Adipocyte (in vitro differentiated cells): ENCODE measurements around the gene TCFL5.

Experiments
- DNase-seq: peaks from one replicate; pipeline ENCODE4 v3.0.0-alpha.2; 2015; ENCODE audit warnings: low read depth
- H3K27me3 ChIP-seq: replicated peaks from 2 replicates; pipeline ENCODE4 v1.7.0; 2013; ENCODE audit warnings: mild to moderate bottlenecking, low read length, moderate library complexity; ENCODE audit not compliant: control insufficient read depth, insufficient read depth
- H3K36me3 ChIP-seq: 2 replicates; pipeline ENCODE4 v1.7.0; 2013; ENCODE audit warnings: low read length, mild to moderate bottlenecking, moderate library complexity; ENCODE audit not compliant: control insufficient read depth, insufficient read depth, severe bottlenecking
- H3K4me1 ChIP-seq: 2 replicates; pipeline ENCODE4 v1.7.0; 2013; ENCODE audit warnings: mild to moderate bottlenecking, low read length, moderate library complexity; ENCODE audit not compliant: control insufficient read depth, insufficient read depth
- H3K4me3 ChIP-seq: 2 replicates; pipeline ENCODE4 v1.7.0; 2013; ENCODE audit warnings: mild to moderate bottlenecking, low read length, moderate library complexity
- H3K9ac ChIP-seq: 2 replicates; pipeline ENCODE4 v1.7.0; 2013; ENCODE audit warnings: mild to moderate bottlenecking, low read length, moderate library complexity
- H3K9me3 ChIP-seq: 2 replicates; pipeline ENCODE4 v1.7.0; 2013; ENCODE audit warnings: mild to moderate bottlenecking, low read length, moderate library complexity; ENCODE audit not compliant: control insufficient read depth

The TCFL5 gene

DNA sequence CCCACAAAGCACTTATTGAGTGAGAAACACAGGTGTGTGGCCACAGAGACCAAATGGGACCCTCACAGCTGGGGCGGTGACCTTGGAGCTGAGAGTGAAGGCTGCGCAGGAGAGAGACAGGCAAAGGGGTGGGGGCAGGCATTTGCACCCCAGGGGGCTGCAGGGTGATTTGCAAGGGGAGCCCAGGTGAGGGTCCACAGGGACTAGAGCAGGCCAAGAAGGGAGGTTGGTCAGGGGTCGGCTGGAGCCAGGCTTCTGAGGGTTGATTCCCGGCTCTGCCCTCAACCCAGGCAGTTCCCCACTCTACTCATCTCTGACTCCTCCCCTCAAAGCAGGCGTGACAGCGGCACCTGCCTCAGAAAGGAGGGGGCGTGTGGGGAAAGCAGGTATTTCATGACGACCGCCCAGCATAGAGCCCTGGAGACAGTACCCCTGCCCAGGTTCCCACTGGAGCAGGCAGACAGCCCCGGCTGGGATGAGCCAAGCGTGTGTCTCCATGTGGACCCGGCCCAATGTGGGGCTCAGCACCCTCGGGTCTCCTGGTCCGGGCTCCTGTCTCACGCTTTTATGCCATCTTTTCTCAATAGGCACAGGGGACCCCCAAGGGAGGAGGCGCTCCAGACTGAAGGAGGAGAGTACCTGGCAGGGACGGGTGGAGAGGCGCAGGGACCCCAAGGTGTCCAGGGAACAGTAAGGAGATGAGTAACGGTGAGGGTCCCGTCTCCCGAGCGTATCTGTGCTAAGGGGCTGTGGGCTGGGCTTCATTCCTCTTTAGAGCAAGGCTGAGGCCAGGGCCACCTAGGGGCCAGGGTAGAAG, 68.5 kb downstream of the TCFL5 start:
- H3K27me3 ChIP-seq, result peaks cover 7% of the 10 kb centered on the region
- no peaks in the 10 kb centered on the region for H3K9me3 ChIP-seq
- no peak for DNase-seq
- no peak overlapping the region for H3K4me3 ChIP-seq
- H3K4me1 ChIP-seq, result peaks cover 19% of the 10 kb centered on the region
- H3K36me3 ChIP-seq, result no peaks in the 10 kb centered on the region
- no peak overlapping the region for H3K9ac ChIP-seq

DNA sequence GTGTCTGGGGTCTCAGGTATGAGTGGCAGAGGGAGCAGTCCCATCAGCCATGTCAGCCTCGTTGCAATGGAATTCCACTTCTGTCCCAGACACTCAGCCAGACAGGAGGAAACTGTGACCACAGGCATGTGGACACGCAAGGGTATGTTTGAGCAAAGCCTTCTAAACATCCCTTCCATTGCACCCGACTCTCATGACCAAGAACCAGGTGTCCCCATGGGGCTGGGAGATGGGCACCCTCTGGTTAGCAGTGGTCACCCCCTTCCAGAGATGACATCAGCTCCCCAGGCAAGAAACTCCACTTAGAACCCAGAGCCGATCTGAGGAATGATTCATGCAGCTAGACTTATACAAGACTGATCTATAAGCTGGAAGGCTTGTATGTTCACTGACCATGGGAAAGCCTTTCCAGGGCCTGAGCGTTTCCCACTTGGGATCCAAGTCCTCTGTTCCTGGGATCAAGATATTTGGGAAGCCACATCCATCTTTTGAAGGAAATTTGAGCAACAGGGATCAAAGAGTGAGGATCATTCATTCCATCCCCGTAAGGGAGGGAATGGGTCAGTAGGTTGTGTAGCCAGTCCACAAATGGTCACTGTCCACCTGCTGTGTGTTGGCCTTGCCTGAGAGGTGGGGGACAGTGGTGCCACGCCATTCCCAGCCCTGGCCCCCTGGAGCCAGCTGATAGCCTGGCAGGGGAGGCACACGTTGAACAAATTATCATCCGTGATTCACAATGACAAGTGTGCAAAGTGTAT, 69.3 kb downstream of the TCFL5 start:
- Histone ChIP-seq H3K9me3 (no peaks in the 10 kb centered on the region), H3K9ac (no peak overlapping the region), H3K36me3 (no peaks in the 10 kb centered on the region), H3K4me1 (peaks cover 11% of the 10 kb centered on the region), H3K27me3 (peaks cover 11% of the 10 kb centered on the region), H3K4me3 (no peak overlapping the region)
- peak; percentile 55 for DNase-seq

- H3K36me3 ChIP-seq, result no peaks in the 10 kb centered on the region
- no peak overlapping the region for H3K9ac ChIP-seq
- no peak overlapping the region for H3K4me3 ChIP-seq
- peaks cover 7% of the 10 kb centered on the region for H3K4me1 ChIP-seq
- H3K27me3 ChIP-seq, result peaks cover 11% of the 10 kb centered on the region
- H3K9me3 ChIP-seq, result no peaks in the 10 kb centered on the region
- peak; percentile 95 for DNase-seq
Measured at GRCh38 chr20:62791301-62792181, 70.1 kb downstream of the TCFL5 start.
